Liver (tissue), 3 donors: ENCODE measurements around the gene EBPL.

Experiments used
- GABPA ChIP-seq, 2 donors: IDR thresholded peaks in 1 of 2; conservative IDR thresholded peaks in 1 of 2; 2 replicates each; pipeline ENCODE4 v1.6.1; 2016; ENCODE audit warnings: antibody characterized with exemption in 2 of 2, mild to moderate bottlenecking in 1 of 2, moderate library complexity in 1 of 2
- HNF4A ChIP-seq, 2 donors: conservative IDR thresholded peaks; 2 replicates each; pipeline ENCODE4 v1.6.1; 2016; ENCODE audit warnings: antibody characterized with exemption in 2 of 2, mild to moderate bottlenecking in 2 of 2
- JUND ChIP-seq, 2 donors: IDR thresholded peaks; 2 replicates each; pipeline ENCODE4 v1.6.1; 2016; ENCODE audit warnings: antibody characterized with exemption in 2 of 2
- RAD21 ChIP-seq, 2 donors: IDR thresholded peaks; 2 replicates each; pipeline ENCODE4 v1.6.1; 2016; ENCODE audit warnings: antibody characterized with exemption in 2 of 2, mild to moderate bottlenecking in 2 of 2
- SP1 ChIP-seq: IDR thresholded peaks from 2 replicates; pipeline ENCODE4 v1.6.1; 2018; ENCODE audit warnings: antibody characterized with exemption, mild to moderate bottlenecking
- TF ChIP-seq, protein P1 (sequence below): IDR thresholded peaks from 2 replicates; pipeline ENCODE4 v1.6.1; 2016; ENCODE audit warnings: antibody characterized with exemption
- TF ChIP-seq, protein P2 (sequence below): fragments of 150-350 bp; IDR thresholded peaks from 2 replicates; pipeline ENCODE4 v1.5.1; 2017; ENCODE audit warnings: improper control_type of control experiment, low read depth, low read length; ENCODE audit not compliant: missing input control
- TF ChIP-seq, protein P3 (sequence below): IDR thresholded peaks from 2 replicates; pipeline ENCODE4 v1.6.1; 2016; ENCODE audit warnings: antibody characterized with exemption
- TF ChIP-seq, protein P4 (sequence below): IDR thresholded peaks from 2 replicates; pipeline ENCODE4 v1.6.1; 2016; ENCODE audit warnings: antibody characterized with exemption, mild to moderate bottlenecking
- TF ChIP-seq, protein P5 (sequence below): IDR thresholded peaks from 2 replicates; pipeline ENCODE4 v1.6.1; 2016; ENCODE audit warnings: antibody characterized with exemption
- donor health status: healthy.
- donor health status: healthy.

DNA sequence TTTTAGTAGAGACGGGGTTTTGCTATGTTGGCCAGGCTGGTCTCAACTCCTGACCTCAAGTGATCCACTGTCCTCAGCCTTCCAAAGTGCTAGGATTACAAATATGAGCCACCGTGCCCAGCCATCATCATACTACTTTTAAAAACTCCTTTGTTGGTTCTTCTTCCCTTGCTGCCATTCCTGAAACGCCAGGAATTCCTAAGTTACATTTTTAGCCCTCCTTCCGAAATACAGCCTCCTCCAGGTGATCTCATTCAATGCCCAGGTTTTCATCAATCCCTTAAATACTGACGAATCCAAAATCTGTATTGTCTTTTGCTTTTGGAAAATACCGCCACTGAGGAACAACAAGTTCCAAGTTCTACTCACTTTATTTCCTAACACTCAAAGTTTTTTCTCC is 25.3 kb upstream of the EBPL start:
- TF ChIP-seq, protein P1, sequence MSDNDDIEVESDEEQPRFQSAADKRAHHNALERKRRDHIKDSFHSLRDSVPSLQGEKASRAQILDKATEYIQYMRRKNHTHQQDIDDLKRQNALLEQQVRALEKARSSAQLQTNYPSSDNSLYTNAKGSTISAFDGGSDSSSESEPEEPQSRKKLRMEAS, result no peak
- TF ChIP-seq, protein P2, sequence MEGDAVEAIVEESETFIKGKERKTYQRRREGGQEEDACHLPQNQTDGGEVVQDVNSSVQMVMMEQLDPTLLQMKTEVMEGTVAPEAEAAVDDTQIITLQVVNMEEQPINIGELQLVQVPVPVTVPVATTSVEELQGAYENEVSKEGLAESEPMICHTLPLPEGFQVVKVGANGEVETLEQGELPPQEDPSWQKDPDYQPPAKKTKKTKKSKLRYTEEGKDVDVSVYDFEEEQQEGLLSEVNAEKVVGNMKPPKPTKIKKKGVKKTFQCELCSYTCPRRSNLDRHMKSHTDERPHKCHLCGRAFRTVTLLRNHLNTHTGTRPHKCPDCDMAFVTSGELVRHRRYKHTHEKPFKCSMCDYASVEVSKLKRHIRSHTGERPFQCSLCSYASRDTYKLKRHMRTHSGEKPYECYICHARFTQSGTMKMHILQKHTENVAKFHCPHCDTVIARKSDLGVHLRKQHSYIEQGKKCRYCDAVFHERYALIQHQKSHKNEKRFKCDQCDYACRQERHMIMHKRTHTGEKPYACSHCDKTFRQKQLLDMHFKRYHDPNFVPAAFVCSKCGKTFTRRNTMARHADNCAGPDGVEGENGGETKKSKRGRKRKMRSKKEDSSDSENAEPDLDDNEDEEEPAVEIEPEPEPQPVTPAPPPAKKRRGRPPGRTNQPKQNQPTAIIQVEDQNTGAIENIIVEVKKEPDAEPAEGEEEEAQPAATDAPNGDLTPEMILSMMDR, result no peak
- TF ChIP-seq, protein P3, sequence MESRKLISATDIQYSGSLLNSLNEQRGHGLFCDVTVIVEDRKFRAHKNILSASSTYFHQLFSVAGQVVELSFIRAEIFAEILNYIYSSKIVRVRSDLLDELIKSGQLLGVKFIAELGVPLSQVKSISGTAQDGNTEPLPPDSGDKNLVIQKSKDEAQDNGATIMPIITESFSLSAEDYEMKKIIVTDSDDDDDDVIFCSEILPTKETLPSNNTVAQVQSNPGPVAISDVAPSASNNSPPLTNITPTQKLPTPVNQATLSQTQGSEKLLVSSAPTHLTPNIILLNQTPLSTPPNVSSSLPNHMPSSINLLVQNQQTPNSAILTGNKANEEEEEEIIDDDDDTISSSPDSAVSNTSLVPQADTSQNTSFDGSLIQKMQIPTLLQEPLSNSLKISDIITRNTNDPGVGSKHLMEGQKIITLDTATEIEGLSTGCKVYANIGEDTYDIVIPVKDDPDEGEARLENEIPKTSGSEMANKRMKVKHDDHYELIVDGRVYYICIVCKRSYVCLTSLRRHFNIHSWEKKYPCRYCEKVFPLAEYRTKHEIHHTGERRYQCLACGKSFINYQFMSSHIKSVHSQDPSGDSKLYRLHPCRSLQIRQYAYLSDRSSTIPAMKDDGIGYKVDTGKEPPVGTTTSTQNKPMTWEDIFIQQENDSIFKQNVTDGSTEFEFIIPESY, result no peak
- TF ChIP-seq, protein P4, sequence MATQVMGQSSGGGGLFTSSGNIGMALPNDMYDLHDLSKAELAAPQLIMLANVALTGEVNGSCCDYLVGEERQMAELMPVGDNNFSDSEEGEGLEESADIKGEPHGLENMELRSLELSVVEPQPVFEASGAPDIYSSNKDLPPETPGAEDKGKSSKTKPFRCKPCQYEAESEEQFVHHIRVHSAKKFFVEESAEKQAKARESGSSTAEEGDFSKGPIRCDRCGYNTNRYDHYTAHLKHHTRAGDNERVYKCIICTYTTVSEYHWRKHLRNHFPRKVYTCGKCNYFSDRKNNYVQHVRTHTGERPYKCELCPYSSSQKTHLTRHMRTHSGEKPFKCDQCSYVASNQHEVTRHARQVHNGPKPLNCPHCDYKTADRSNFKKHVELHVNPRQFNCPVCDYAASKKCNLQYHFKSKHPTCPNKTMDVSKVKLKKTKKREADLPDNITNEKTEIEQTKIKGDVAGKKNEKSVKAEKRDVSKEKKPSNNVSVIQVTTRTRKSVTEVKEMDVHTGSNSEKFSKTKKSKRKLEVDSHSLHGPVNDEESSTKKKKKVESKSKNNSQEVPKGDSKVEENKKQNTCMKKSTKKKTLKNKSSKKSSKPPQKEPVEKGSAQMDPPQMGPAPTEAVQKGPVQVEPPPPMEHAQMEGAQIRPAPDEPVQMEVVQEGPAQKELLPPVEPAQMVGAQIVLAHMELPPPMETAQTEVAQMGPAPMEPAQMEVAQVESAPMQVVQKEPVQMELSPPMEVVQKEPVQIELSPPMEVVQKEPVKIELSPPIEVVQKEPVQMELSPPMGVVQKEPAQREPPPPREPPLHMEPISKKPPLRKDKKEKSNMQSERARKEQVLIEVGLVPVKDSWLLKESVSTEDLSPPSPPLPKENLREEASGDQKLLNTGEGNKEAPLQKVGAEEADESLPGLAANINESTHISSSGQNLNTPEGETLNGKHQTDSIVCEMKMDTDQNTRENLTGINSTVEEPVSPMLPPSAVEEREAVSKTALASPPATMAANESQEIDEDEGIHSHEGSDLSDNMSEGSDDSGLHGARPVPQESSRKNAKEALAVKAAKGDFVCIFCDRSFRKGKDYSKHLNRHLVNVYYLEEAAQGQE, result no peak
- TF ChIP-seq JUND (IDR thresholded peaks at IDR 0.05), result no peak
- TF ChIP-seq SP1, result no peak
- TF ChIP-seq RAD21 (IDR thresholded peaks at IDR 0.05), result no peak
- TF ChIP-seq HNF4A (conservative IDR thresholded peaks at IDR 0.05), result no peak
- no peak for TF ChIP-seq GABPA (IDR thresholded peaks at IDR 0.05 in 1 of 2, conservative IDR thresholded peaks at IDR 0.05 in 1 of 2)
- TF ChIP-seq, protein P5, sequence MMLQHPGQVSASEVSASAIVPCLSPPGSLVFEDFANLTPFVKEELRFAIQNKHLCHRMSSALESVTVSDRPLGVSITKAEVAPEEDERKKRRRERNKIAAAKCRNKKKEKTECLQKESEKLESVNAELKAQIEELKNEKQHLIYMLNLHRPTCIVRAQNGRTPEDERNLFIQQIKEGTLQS, result no peak
